Activated CD4-positive, alpha-beta T cell treated with anti-CD3 and anti-CD28 coated beads, Interleukin-10, Interleukin-2, amounts not matched to agents 100 ng/mL and 50 ng/mL, durations not matched to agents 16 hours and 8 hours (primary cell): ENCODE data around the gene RCAN2.

Experiments
- DNase-seq: peaks from one replicate; pipeline ENCODE4 v3.0.0-alpha.2; 2020

RCAN2 gene

GRCh38 chr6:46244670-46245069 lies 246.6 kb downstream of the RCAN2 start:
- DNase-seq, result no peak

GRCh38 chr6:46243754-46244153 lies 247.5 kb downstream of the RCAN2 start:
- DNase-seq, result no peak

GRCh38 chr6:46242921-46243320 lies 248.3 kb downstream of the RCAN2 start:
- no peak for DNase-seq

- no peak for DNase-seq
Measured at GRCh38 chr6:46240866-46241565, 250.2 kb downstream of the RCAN2 start.

GRCh38 chr6:46236752-46237151 lies 254.5 kb downstream of the RCAN2 start:
- DNase-seq, result no peak

- DNase-seq, result no peak
Measured at GRCh38 chr6:46235242-46235641, 256.0 kb downstream of the RCAN2 start.

- DNase-seq, result no peak
Measured at GRCh38 chr6:46234700-46235099, 256.5 kb downstream of the RCAN2 start.

- DNase-seq, result no peak
Measured at GRCh38 chr6:46234156-46234556, 257.1 kb downstream of the RCAN2 start.

- DNase-seq, result no peak
Measured at GRCh38 chr6:46233129-46233528, 258.1 kb downstream of the RCAN2 start.

GRCh38 chr6:46222286-46222685 lies 269.0 kb downstream of the RCAN2 start:
- DNase-seq, result no peak

GRCh38 chr6:46221222-46221793 lies 269.9 kb downstream of the RCAN2 start:
- DNase-seq, result peak; percentile 53

- DNase-seq, result peak; percentile 16
Measured at GRCh38 chr6:46220352-46221221, 270.7 kb downstream of the RCAN2 start.

- no peak for DNase-seq
Measured at GRCh38 chr6:46219661-46220060, 271.6 kb downstream of the RCAN2 start.

- DNase-seq, result no peak
Measured at GRCh38 chr6:46218457-46218856, 272.8 kb downstream of the RCAN2 start.

- DNase-seq, result peak; percentile 5
Measured at GRCh38 chr6:46217671-46218131, 273.5 kb downstream of the RCAN2 start.

GRCh38 chr6:46216879-46217278 lies 274.4 kb downstream of the RCAN2 start:
- no peak for DNase-seq

- no peak for DNase-seq
Measured at GRCh38 chr6:46215777-46216176, 275.5 kb downstream of the RCAN2 start.

- no peak for DNase-seq
Measured at GRCh38 chr6:46215213-46215612, 276.0 kb downstream of the RCAN2 start.

- no peak for DNase-seq
Measured at GRCh38 chr6:46211917-46212316, 279.3 kb downstream of the RCAN2 start.

GRCh38 chr6:46210294-46210693 lies 281.0 kb downstream of the RCAN2 start:
- DNase-seq, result no peak

GRCh38 chr6:46208303-46208702 lies 282.9 kb downstream of the RCAN2 start:
- DNase-seq, result no peak

- DNase-seq, result no peak
Measured at GRCh38 chr6:46207174-46207573, 284.1 kb downstream of the RCAN2 start.

- no peak for DNase-seq
Measured at GRCh38 chr6:46204880-46205650, 286.2 kb downstream of the RCAN2 start.
